Transverse colon (tissue), 3 donors: Measurements from ENCODE around the gene PCBP3.

Experiments used
- CTCF ChIP-seq, 5 experiments: fragments of 200-600 bp in 3 of 5; fragments of 450-650 bp in 2 of 5; sonication (generic) in 3 of 5; IDR thresholded peaks; 1 replicate in 2 of 5; 2 replicates in 3 of 5; pipeline ENCODE4 v1.5.1; 2016 to 2017; ENCODE audit warnings: antibody characterized with exemption in 5 of 5, inconsistent platforms in 3 of 5, mild to moderate bottlenecking in 2 of 5, moderate library complexity in 1 of 5
- EP300 ChIP-seq: sonication (generic); formaldehyde crosslinking; IDR thresholded peaks from one replicate; pipeline ENCODE4 v1.6.1; 2017; ENCODE audit warnings: antibody characterized with exemption, low read depth
- POLR2A ChIP-seq: fragments of 450-650 bp; IDR thresholded peaks from one replicate; pipeline ENCODE4 v1.6.1; 2016; ENCODE audit warnings: antibody characterized with exemption, mild to moderate bottlenecking, moderate library complexity

- TF ChIP-seq CTCF (IDR thresholded peaks at IDR 0.05) = no peak
- TF ChIP-seq EP300 = no peak
- no peak for TF ChIP-seq POLR2A
These were observed 303.8 kb downstream of the PCBP3 start for GRCh38 chr21:45947296-45947695.
